Activated CD4-positive, alpha-beta memory T cell treated with anti-CD3 and anti-CD28 coated beads, Interleukin-2, amount 10 ng/mL, durations not matched to agents 7 days and 5 days (primary cell): ENCODE results near the gene COX14. TPM values are rescaled to one million over a fixed set of nuclear protein-coding genes. Genes with fewer than 3 reads are reported as not detected.

Experiments used
- CTCF ChIA-PET: fragments of 350-600 bp; sonication (Branson Sonifier 250); formaldehyde crosslinking; loops from one replicate; lab custom pipeline; 2021; ENCODE audit warnings: antibody characterized with exemption, inconsistent platforms; lab: Charles Lee
- POLR2A ChIA-PET: fragments of 350-600 bp; sonication (Branson Sonifier 250); formaldehyde crosslinking; loops from one replicate; lab custom pipeline; 2021; ENCODE audit warnings: antibody characterized with exemption; lab: Charles Lee
- DNase-seq: peaks from one replicate; pipeline ENCODE4 v3.0.0-alpha.2; 2020
- H3K27ac Mint-ChIP-seq: one replicate; pipeline ENCODE4 v1.8.0; 2021; ENCODE audit warnings: mild to moderate bottlenecking, mixed read lengths
- H3K27me3 Mint-ChIP-seq: one replicate; pipeline ENCODE4 v1.8.0; 2021; ENCODE audit warnings: mixed read lengths
- H3K36me3 Mint-ChIP-seq: one replicate; pipeline ENCODE4 v1.8.0; 2021; ENCODE audit warnings: low read depth, mixed read lengths
- H3K4me1 Mint-ChIP-seq: one replicate; pipeline ENCODE4 v1.8.0; 2021; ENCODE audit warnings: mixed read lengths
- H3K4me3 Mint-ChIP-seq: one replicate; pipeline ENCODE4 v1.8.0; 2021; ENCODE audit warnings: mild to moderate bottlenecking, mixed read lengths
- H3K9me3 Mint-ChIP-seq: one replicate; pipeline ENCODE4 v1.8.0; 2021; ENCODE audit warnings: mixed read lengths
- total RNA-seq, 2 experiments: library from RNA; stranded (reverse); gene quantifications; one replicate each; pipeline ENCODE4 v1.2.3, GENCODE V29; 2021

The COX14 gene
- 10 to 100 TPM; 53.5 to 55.3 TPM for total RNA-seq

DNA sequence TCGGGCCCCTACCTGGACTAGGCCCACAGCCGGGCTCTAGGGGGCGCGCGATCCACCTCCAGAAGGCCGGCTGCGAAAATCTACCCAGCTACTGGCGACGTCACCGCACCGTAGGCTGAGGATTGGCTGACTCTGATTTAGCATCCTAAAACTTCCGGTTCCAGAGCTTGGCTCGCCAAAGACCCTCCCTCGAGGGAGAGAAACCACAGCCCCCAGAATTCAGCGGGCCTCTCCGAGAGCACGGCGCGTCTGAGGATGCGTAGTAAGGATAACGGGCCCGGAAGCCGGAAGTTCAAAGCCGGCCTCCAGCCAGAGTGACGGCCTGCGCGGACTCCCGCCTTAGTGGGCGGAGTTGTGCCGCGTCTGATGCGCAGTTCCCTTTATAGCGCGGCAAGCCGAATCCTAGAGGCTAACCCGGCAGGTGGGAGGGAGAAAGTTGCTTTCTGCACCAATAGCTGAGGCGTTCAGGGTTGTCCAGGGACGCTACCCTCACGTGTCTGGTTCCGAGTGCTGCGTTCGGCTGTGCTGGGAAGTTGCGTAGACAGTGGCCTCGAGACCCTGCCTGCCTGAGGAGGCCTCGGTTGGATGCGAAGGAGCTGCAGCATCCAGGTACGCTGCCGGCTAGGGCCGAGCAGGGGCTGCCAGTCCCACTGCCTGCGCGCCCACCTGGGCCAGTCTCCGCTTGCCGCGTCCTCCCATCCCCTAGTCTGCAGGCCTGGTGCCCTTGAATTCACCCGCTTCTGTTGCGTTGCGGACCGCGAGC is at the start of gene COX14:
TSS of gene COX14 (plus strand) at position 544 of the 763 bp plus-strand sequence. CDS start 7,808 bp downstream, outside the sequence.
- Mint-ChIP-seq H3K27ac (peak within 1 kb of the TSS; percentile 96), H3K4me3 (peak within 1 kb of the TSS; percentile 93), H3K9me3 (no peaks in the 10 kb centered on the region), H3K36me3 (peaks cover 26% of the 10 kb centered on the region), H3K27me3 (no peaks in the 10 kb centered on the region), H3K4me1 (peaks cover 44% of the 10 kb centered on the region)
- DNase-seq = peak; percentile 99
- ChIA-PET CTCF (interaction anchor here (0.6 to 9.8 kb wide), 63 partner anchors 9 to 970 kb away, joined by 3 to 181 read pairs (median 7); partner anchors contain the start of genes BCDIN3D, CERS5, GPD1 and LARP4), POLR2A (interaction anchor here (0.6 to 5.4 kb wide), 44 partner anchors 9 to 914 kb away, joined by 3 to 60 read pairs (median 5); partner anchors contain the start of genes CERS5, DIP2B, LARP4 and LIMA1)

DNA sequence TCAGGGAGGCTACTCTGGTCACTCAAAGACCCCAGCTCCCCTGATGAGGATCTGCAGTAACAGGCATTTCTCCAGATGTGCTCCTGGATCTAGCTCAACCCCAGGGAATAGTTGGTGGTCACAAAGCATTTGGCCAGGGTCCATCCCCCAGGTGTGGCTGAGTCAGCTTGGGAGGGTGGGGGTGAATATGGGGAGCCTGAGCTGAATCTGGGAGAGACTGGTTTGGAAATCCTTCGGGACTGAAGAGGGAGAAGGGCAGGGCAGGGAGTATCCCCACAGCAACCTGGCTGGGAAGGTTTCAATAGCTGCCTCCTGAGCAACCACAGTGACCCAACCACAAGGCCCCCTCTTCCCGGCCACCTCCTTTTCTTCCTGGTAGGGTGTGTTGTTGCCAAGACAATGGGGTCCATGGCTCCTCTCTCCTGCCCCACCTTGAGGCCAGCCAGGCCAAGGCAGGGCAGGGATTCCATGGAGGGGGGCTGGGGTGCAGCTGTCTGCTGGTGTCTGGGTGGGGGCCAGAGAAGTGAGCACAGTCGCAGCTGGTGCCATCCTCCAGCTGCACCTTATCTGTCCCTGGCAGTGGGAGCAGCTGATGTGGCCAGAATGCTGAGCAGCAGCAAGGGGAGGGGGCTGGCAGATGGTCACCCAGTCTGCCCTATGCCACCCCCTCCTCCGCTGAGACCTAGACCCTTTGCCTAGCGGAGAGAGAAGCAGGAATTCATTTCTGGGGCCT is 49.1 kb upstream of the COX14 start:
- ChIA-PET CTCF (interaction anchor here (0.9 to 3.2 kb wide), 3 partner anchors 8 to 96 kb away, joined by 3 to 16 read pairs (median 12); no protein-coding TSS in a partner anchor), POLR2A (no interaction called here)
- no peak overlapping the region for H3K27ac Mint-ChIP-seq
- no peak overlapping the region for H3K4me3 Mint-ChIP-seq
- DNase-seq = no peak
- H3K9me3 Mint-ChIP-seq = no peaks in the 10 kb centered on the region
- H3K27me3 Mint-ChIP-seq = peaks cover 29% of the 10 kb centered on the region
- H3K36me3 Mint-ChIP-seq = no peaks in the 10 kb centered on the region
- H3K4me1 Mint-ChIP-seq = peaks cover 11% of the 10 kb centered on the region

DNA sequence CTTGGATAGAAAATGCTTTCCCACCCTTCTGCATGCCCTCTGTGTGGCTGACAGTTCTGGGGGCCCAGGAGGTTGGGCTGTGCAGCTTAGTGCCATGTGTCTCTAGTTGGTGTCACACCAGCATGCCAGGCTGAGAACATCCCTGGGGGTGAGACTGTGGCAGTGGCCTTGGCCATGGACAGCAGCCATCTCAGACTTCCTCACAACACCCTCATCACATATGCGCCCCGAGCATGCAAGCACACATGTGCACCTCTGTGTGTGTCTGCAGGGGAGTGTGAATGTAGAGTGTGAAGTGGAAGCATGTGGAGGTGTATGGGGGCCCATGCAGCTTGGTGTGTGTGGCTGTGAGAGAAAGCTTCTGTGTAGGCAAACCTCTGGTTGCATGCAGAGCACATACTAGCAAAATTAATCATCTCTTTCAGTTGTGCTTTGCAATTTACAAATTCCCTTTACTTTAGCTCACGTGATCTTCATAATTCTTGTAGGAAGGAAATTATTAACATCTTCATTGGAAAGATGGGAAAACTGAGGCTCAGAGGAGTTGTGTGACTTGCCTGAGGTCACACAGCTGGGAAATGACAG is 46.2 kb upstream of the COX14 start:
- peaks cover 6% of the 10 kb centered on the region for H3K4me1 Mint-ChIP-seq
- CTCF ChIA-PET = interaction anchor here (0.6 to 7.4 kb wide), 6 partner anchors 9 to 139 kb away, joined by 3 to 82 read pairs (median 9); no protein-coding TSS in a partner anchor
- H3K9me3 Mint-ChIP-seq = no peaks in the 10 kb centered on the region
- no peak overlapping the region for H3K4me3 Mint-ChIP-seq
- DNase-seq = no peak
- POLR2A ChIA-PET = interaction anchor here (0.9 to 1.8 kb wide), 2 partner anchors 19 to 223 kb away, joined by 3 to 5 read pairs; partner anchors contain the start of genes BCDIN3D and SMARCD1
- peaks cover 16% of the 10 kb centered on the region for H3K27me3 Mint-ChIP-seq
- no peak overlapping the region for H3K27ac Mint-ChIP-seq
- no peaks in the 10 kb centered on the region for H3K36me3 Mint-ChIP-seq

DNA sequence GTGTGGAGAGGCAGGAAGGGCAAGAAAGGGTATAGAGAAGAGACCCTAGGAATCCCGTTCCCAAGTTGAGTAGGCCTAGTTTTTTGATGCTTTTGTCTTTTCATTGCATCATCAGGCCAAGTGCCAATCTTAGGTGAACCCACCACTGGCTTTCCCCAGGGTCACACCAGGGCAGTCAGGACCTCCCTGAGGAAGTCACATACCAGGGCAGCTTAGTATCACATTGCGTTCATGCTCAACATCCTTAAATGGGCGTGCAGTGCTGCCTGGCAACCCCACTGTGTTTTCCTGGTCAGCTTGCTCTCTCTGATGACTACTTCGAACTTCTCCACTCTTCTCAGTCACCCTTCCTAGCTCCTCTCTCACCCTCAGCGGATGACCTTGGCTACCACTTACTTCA is 45.6 kb upstream of the COX14 start:
- Mint-ChIP-seq H3K4me3 (no peak overlapping the region), H3K36me3 (no peaks in the 10 kb centered on the region)
- POLR2A ChIA-PET = interaction anchor here (0.9 to 1.8 kb wide), 2 partner anchors 18 to 223 kb away, joined by 3 to 5 read pairs; partner anchors contain the start of genes BCDIN3D and SMARCD1

DNA sequence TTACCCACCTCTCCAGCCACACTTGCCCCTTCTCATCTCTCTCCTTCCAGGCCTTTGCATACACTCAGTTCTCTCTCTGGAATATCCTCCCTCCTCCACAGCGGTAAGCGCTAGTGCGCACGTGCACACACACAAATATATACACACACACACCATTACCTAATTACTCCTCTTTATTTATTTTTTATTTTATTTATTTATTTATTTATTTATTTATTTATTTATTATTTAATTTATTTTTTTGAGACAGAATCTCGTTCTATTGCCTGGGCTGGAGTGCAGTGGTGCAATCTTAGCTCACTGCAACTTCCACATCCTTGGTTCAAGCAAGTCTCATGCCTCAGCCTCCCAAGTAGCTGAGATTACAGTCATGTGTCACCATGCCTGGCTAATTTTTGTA is 43.0 kb upstream of the COX14 start:
- Mint-ChIP-seq H3K4me1 (peaks cover 6% of the 10 kb centered on the region), H3K36me3 (no peaks in the 10 kb centered on the region), H3K4me3 (no peak overlapping the region), H3K27ac (no peak overlapping the region), H3K27me3 (peaks cover 5% of the 10 kb centered on the region), H3K9me3 (no peaks in the 10 kb centered on the region)
- CTCF ChIA-PET = interaction anchor here (0.5 to 7.4 kb wide), 11 partner anchors 9 to 202 kb away, joined by 3 to 82 read pairs (median 10); partner anchors contain the start of genes CERS5, COX14 and SMARCD1
- POLR2A ChIA-PET = no interaction called here
- no peak for DNase-seq

More for the DNA sequence above, 45.6 kb upstream of the COX14 start:
- H3K27ac Mint-ChIP-seq = no peak overlapping the region
- CTCF ChIA-PET = interaction anchor here (0.6 to 7.4 kb wide), 8 partner anchors 11 to 139 kb away, joined by 3 to 82 read pairs (median 4); no protein-coding TSS in a partner anchor
- no peak for DNase-seq
- H3K9me3 Mint-ChIP-seq = no peaks in the 10 kb centered on the region
- H3K27me3 Mint-ChIP-seq = peaks cover 11% of the 10 kb centered on the region
- peaks cover 6% of the 10 kb centered on the region for H3K4me1 Mint-ChIP-seq

DNA sequence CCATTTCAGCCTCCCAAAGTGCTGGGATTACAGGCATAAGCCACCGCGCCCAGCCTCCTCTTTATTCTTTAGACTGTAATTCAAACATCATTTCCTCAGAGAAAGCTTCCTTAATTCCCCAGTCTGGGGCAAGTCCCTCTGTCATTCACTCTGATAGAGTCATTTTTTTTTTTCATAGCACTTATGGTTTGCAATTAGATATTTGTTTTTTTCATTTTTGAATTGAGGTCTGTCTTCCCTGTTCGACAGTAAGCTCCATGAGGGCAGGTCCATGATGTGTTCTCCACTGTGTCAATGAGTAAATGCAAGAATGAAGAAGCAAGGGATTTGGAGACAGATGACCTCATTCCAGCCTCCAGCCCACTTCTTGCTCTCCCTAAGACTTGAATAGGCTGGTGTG is 42.5 kb upstream of the COX14 start:
- POLR2A ChIA-PET = interaction anchor here (1.4 kb wide), 1 partner anchor 102 kb away, joined by 3 read pairs; no protein-coding TSS in a partner anchor
- peaks cover 6% of the 10 kb centered on the region for H3K4me1 Mint-ChIP-seq
- CTCF ChIA-PET = interaction anchor here (0.5 to 7.4 kb wide), 13 partner anchors 10 to 202 kb away, joined by 3 to 82 read pairs (median 6); partner anchors contain the start of genes CERS5, COX14 and SMARCD1

DNA sequence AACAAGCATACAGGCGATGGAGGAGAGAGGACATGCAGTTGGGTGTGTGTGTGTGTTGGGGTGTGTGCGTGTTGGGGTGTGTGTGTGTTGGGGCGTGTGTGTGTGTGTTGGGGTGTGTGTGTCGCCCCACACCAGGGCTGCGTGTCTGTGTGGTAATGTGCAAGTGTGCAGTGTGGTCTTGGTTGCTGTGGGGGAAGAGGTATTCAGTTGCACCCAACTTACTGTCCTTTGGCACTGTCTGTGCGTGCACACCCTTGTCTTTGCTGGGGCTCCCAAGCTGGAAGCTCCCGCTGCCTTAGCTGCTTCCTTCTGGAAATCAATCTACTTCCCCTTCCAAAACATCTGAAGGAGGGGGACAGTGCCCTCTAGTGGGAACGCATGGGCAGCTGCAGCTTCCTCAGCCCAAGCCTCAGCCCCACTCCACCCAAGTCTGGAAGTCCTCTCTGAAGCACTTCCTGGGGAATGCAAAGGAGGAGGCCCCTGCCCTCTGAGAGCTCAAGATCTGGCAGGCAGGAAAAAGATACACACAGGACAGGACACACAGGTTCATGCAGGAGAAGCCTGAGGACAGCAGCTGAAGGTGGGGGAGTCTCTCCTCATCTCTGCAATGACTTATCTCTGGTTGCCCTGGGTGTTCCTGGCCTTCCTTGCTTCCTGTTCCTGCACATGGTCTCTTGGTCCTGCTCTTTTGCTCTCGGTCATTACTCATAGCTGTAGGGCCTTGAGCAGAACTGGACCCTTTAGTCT is 41.5 kb upstream of the COX14 start:
- ChIA-PET CTCF (interaction anchor here (0.6 to 7.4 kb wide), 37 partner anchors 8 to 573 kb away, joined by 3 to 82 read pairs (median 4); partner anchors contain the start of genes CERS5, COX14, RACGAP1 and SMARCD1), POLR2A (interaction anchor here (0.8 to 1.4 kb wide), 3 partner anchors 14 to 103 kb away, joined by 3 to 4 read pairs (median 3); partner anchors contain the start of genes COX14 and SMARCD1)
- Mint-ChIP-seq H3K4me3 (no peak overlapping the region), H3K36me3 (no peaks in the 10 kb centered on the region), H3K27ac (no peak overlapping the region), H3K27me3 (peaks cover 4% of the 10 kb centered on the region), H3K9me3 (no peaks in the 10 kb centered on the region), H3K4me1 (peaks cover 8% of the 10 kb centered on the region)
- DNase-seq = peak; percentile 73

More for the DNA sequence above, 42.5 kb upstream of the COX14 start:
- DNase-seq = no peak
- Mint-ChIP-seq H3K36me3 (no peaks in the 10 kb centered on the region), H3K4me3 (no peak overlapping the region), H3K27ac (no peak overlapping the region), H3K27me3 (peaks cover 5% of the 10 kb centered on the region), H3K9me3 (no peaks in the 10 kb centered on the region)

DNA sequence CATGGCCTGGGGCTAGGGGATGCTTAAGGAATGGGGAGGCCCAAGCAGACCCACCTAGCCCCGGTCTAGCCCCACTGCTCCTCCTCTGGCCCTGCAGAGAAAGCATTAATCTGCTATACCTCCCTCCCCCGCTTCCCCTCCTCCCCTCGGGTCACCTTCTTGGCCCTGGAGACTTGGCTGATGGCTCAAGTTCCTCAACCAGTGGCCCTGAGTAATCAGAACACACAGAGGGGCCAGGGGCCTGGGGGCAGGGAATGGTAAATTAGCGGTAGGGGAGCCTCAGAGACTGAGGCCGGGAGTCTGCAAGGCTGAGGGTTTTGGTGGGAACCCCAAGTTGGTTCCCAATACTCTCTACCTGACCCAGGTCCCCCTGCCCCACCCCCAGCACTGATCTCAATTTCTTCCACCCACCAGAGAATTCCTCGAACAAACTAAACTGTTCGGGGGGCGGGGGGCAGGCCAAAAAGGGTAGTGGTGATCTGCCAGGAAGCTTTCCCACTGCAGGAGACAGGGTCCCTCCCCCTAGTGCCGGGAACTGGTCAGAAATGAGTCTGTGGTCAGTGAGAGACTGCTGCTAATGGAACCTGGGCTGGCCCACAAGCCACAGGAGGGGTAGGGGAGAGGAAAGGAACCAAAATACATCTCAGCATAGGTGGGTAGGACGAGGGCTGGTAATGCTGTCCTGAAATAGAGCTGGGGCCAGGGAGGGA is 39.7 kb upstream of the COX14 start:
- ChIA-PET POLR2A (interaction anchor here (1.5 kb wide), 1 partner anchor 12 kb away, joined by 5 read pairs; no protein-coding TSS in a partner anchor), CTCF (interaction anchor here (1.8 to 4.7 kb wide), 3 partner anchors 13 to 40 kb away, joined by 5 to 27 read pairs (median 19); partner anchors contain the start of genes COX14 and SMARCD1)
- no peaks in the 10 kb centered on the region for H3K9me3 Mint-ChIP-seq
- no peak overlapping the region for H3K4me3 Mint-ChIP-seq
- no peak overlapping the region for H3K27ac Mint-ChIP-seq
- peaks cover 4% of the 10 kb centered on the region for H3K27me3 Mint-ChIP-seq
- no peak for DNase-seq
- no peaks in the 10 kb centered on the region for H3K36me3 Mint-ChIP-seq
- peaks cover 8% of the 10 kb centered on the region for H3K4me1 Mint-ChIP-seq

DNA sequence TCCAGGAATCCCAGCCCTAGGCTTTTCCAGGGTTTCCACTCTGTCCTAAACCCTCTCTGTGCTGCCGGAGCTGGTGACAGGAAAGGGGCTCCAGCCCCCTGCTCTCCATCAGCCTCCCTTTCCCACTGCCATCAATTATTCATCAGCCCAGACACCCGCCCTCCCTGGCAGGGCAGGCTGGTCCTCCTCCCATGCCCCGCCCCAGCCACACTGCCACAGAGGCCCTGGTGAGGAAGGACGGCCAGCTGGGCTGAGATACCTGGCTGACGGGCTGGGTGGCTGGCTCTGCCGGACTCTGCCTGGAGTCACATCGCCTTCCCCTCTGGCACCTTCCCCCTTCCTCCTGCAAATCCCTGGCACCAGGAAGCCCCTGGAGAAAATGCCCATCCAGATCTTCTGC is 38.8 kb upstream of the COX14 start:
- peaks cover 8% of the 10 kb centered on the region for H3K4me1 Mint-ChIP-seq
- no peaks in the 10 kb centered on the region for H3K9me3 Mint-ChIP-seq
- POLR2A ChIA-PET = interaction anchor here (1.5 kb wide), 1 partner anchor 11 kb away, joined by 5 read pairs; no protein-coding TSS in a partner anchor

DNA sequence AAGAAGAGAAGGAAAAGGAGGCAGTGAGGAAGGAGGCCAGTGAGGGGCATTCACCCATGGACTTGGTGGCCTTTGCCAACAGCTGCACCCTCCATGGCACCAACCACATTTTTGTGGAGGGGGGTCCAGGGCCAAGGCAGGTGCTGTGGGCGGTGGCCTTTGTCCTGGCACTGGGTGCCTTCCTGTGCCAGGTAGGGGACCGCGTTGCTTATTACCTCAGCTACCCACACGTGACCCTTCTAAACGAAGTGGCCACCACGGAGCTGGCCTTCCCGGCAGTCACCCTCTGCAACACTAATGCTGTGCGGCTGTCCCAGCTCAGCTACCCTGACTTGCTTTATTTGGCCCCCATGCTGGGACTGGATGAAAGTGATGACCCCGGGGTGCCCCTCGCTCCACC is 38.3 kb upstream of the COX14 start:
- no peak overlapping the region for H3K4me3 Mint-ChIP-seq
- peaks cover 8% of the 10 kb centered on the region for H3K4me1 Mint-ChIP-seq
- H3K36me3 Mint-ChIP-seq = no peaks in the 10 kb centered on the region
- peaks cover 4% of the 10 kb centered on the region for H3K27me3 Mint-ChIP-seq
- no peaks in the 10 kb centered on the region for H3K9me3 Mint-ChIP-seq
- ChIA-PET POLR2A (interaction anchor here (1.5 kb wide), 1 partner anchor 11 kb away, joined by 5 read pairs; no protein-coding TSS in a partner anchor), CTCF (interaction anchor here (1.2 to 2.0 kb wide), 7 partner anchors 9 to 241 kb away, joined by 3 to 9 read pairs (median 6); partner anchors contain the start of gene SMARCD1)
- DNase-seq = no peak
- H3K27ac Mint-ChIP-seq = no peak overlapping the region

More for the DNA sequence above, 38.8 kb upstream of the COX14 start:
- DNase-seq = no peak
- H3K27ac Mint-ChIP-seq = no peak overlapping the region
- H3K27me3 Mint-ChIP-seq = peaks cover 4% of the 10 kb centered on the region
- no peak overlapping the region for H3K4me3 Mint-ChIP-seq
- no peaks in the 10 kb centered on the region for H3K36me3 Mint-ChIP-seq
- CTCF ChIA-PET = interaction anchor here (1.6 to 2.0 kb wide), 4 partner anchors 12 to 34 kb away, joined by 6 to 9 read pairs (median 8); partner anchors contain the start of gene SMARCD1
